HK-2 (cell line): ENCODE data around the gene OTUD5.
"Not testable (repeated sequence)": the region's sequence is repeated elsewhere in the genome, so short reads cannot be mapped to it uniquely, and the experiment has no call there.

Source experiments
- DNase-seq: peaks from one replicate; pipeline ENCODE4 v3.0.0-alpha.2; 2018; ENCODE audit not compliant: unreplicated experiment

OTUD5 gene

DNA sequence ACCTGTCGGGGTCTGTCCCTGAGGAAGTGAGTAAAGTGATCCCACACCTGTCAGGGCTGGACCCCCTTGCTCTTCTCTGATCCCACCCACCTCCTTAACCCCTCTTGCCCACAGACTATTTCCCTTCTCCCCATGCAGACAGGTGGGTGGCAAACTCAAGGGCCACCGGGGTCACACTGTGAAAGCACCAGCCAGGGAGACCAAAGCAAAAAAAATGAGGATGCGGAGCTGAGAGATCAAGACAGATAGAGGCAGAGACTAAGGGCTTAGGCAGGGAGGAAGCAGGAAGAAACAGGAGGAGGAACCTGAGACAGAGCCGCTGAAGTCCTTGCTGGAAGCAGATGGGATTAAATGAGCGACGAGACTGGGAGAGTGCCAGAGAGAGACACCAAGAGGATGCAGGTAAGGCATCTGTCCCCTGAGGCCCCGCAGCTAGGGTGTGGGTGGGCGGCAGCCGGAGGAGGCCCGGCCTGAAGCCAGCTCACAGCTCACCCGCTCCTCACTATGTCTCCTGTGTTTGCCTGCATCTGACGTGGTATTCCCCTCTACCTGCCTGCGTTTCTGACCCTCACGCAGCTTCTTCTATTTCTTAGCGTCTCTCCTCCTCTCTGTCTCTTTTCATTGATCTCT, 67.0 kb downstream of the OTUD5 start:
- DNase-seq = no peak

DNA sequence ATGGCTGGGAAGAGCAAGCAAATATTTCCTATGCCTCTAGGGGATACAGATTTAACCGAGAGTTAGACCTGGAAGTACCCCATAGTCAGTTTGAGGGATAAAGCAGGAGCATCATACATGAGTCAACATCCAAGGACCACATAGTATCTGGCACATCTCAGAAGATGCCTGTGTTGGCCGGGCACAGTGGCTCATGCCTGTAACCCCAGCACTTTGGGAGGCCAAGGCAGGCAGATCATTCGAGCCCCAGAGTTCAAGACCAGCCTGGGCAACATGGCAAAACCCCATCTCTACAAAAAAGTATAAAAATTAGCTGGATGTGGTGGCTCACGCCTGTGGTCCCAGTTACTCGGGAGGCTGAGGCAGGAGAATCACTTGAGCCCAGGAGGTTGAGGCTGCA, 70.8 kb downstream of the OTUD5 start:
- DNase-seq = not testable (repeated sequence)

DNA sequence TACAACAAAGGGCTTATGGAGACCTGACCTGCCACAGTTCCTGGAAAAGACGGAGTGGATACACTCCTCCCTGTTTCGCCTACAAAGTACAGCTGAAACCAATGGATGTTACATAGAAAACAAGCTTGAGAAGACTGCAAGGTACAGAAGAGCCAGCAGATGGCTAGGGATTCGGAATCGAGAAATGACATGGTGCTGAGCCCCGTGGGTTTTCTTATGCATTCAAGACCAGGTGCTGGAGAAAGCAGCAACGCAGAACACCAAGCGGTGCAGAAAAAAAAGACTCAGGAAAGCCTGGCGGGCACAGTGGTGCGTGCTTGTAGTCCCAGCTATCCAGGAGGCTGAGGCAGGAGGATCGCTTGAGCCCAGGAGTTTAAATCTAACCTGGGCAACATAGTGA, 73.7 kb downstream of the OTUD5 start:
- DNase-seq = no peak

DNA sequence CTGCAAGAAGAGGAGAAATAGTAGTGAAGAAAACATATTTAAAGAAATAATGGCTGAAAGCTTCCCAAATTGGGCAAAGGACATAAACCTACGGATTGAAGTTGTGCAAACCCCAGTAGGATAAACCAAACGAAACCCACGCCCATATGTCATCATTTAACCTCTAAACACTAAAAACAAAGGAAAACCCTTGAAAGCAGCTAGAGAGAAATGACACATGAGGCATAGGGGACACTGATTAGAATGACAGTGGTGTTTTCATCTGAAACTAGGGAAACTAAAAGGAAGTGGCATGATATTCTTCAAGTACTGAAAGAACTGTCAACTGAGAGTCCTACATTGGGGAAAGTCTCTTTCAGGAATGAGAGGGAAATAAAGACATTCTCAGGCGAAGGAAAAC, 80.5 kb downstream of the OTUD5 start:
- not testable (repeated sequence) for DNase-seq
